A673 (cell line): Measurements from ENCODE around the gene FOXP4.

Experiments
- EZH2 ChIP-seq: fragments of 200-600 bp; sonication (generic); IDR thresholded peaks from 2 replicates; pipeline ENCODE4 v1.6.1; 2017; ENCODE audit warnings: borderline replicate concordance, low read depth, mild to moderate bottlenecking, mixed read lengths, antibody characterized with exemption, low read length; ENCODE audit not compliant: poor library complexity, severe bottlenecking
- TF ChIP-seq, protein P1 (sequence below): fragments of 300-800, 200-600 bp; sonication (generic); conservative IDR thresholded peaks from 2 replicates; pipeline ENCODE4 v1.5.1; 2017; ENCODE audit warnings: low read depth, mild to moderate bottlenecking, antibody characterized with exemption, low read length, moderate library complexity, mixed read lengths

DNA sequence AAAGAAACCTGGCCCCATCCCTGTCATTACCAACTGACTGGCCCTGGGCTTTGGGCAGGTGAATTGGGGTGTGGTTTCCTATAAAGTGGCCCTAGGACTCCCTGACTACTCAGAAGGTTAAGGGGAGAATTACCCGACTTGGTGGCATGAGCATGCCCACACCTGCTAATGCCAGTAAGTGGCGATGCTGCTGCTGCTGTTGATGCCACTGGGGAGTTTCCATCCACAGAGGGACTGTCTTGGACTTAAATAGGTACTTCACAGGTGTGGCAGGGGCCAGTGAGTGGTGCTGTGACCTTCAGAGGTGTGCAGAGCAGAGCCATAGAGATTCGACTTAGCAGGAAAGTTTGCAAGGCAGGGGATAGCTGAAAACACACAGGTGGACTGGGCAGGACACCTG is 59.5 kb downstream of the FOXP4 start:
- TF ChIP-seq, protein P1, sequence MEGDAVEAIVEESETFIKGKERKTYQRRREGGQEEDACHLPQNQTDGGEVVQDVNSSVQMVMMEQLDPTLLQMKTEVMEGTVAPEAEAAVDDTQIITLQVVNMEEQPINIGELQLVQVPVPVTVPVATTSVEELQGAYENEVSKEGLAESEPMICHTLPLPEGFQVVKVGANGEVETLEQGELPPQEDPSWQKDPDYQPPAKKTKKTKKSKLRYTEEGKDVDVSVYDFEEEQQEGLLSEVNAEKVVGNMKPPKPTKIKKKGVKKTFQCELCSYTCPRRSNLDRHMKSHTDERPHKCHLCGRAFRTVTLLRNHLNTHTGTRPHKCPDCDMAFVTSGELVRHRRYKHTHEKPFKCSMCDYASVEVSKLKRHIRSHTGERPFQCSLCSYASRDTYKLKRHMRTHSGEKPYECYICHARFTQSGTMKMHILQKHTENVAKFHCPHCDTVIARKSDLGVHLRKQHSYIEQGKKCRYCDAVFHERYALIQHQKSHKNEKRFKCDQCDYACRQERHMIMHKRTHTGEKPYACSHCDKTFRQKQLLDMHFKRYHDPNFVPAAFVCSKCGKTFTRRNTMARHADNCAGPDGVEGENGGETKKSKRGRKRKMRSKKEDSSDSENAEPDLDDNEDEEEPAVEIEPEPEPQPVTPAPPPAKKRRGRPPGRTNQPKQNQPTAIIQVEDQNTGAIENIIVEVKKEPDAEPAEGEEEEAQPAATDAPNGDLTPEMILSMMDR: no peak
- TF ChIP-seq EZH2: no peak
